GM19324 (cell line): ENCODE data around the gene MMP12.
"Not testable (repeated sequence)": the region's sequence is repeated elsewhere in the genome, so short reads cannot be mapped to it uniquely, and the experiment has no call there.

ENCODE experiments used
- ATAC-seq: cut with Tn5 transposase; IDR thresholded peaks from one replicate; pipeline ENCODE4 v1.9.1; 2021; ENCODE audit warnings: mild to moderate bottlenecking, moderate library complexity; ENCODE audit not compliant: unreplicated experiment, low FRiP score

The MMP12 gene

DNA sequence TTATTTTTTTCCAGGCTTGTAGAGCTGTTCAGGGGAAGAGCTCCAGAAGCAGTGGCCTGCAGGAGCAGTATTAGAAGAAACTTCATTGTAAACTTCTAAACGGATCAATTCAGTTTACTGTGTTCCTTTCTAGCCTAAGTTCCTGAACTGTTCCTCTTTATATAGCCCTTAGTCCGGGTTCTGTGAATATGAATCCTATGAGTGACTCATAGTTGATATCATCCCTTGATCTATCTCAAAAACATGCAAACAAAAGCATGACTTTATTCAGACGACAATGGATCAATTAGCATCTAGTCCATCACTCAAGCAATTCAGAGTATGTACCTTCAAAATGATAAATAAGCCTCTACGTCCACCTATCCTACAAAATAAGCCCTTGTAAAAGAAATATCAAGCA, at the start of gene MMP12:
Gene MMP12 (minus strand): TSS at position 131 of the 400 bp plus-strand sequence. CDS start 45 bp downstream, at position 86.
- ATAC-seq, result no peak

DNA sequence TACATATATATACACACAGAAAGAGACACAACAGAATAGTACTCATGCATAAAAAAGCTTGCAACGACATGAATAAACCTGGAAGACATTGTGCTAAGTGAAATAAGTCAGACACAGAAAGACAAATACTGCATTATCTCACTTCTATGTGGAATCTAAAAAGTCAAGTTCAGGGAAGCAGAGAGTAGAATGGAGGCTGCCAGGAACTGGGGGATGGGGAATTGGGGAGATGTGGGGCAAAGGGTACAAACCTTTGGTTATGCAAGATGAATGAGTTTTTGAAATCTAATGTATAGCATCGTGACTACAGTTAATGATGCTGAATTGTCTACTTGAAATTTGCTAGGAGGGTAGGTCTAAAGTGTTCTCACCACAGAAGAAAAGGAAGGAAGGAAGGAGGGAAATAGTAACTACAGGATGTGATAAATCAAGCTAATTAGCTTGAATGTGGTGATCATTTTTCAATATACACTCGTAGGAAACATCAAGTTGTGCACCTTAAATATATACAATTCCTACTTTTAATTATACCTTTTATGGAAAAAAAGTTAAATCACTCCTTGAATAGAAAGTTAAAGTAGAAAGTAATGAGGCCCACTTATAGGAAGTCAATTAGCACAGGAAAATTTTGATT, 46.9 kb upstream of the MMP12 start:
- ATAC-seq, result no peak

DNA sequence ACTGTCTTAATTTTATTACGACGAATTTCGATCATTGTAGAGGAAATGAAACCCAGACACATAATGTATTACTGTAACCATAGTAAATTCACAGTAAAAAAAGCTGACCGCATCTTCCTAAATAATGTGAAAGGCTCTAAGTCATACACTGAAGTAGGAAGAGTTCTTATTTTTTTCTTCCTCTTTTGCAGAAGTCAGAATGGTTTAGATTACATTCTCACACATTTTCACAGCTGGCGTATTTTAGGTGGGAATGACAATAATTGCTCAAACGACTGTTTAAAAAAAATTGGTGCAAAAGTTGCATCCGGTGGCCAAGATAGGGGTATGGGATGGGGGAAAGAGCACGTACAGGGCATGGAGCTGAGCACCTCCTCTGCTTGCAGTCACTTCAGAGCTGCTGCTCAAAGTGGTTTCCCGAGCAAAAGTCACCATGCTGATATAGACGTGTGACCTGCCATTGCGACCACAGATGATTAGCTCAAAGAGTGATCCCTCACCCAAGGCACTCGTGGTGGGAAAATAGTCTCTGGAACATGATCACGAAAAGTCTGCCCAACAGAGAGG, 45.4 kb upstream of the MMP12 start:
- peak; percentile 58 for ATAC-seq

DNA sequence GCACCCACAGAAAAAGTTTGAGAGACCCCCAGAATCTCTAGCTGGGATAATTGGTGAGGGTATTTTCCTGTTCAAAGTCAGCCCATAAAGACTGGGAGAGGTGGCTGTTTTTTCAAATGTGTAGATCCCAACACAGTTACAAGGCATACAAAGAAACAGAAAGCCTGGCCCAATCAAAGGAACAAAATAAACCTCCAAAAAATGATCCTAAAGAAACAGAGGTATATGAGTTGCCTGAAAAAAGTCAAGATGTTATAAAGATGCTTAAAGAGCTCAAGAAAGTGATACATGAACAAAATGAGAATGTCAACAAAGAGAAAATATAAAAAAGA, 40.2 kb upstream of the MMP12 start:
- ATAC-seq, result no peak

DNA sequence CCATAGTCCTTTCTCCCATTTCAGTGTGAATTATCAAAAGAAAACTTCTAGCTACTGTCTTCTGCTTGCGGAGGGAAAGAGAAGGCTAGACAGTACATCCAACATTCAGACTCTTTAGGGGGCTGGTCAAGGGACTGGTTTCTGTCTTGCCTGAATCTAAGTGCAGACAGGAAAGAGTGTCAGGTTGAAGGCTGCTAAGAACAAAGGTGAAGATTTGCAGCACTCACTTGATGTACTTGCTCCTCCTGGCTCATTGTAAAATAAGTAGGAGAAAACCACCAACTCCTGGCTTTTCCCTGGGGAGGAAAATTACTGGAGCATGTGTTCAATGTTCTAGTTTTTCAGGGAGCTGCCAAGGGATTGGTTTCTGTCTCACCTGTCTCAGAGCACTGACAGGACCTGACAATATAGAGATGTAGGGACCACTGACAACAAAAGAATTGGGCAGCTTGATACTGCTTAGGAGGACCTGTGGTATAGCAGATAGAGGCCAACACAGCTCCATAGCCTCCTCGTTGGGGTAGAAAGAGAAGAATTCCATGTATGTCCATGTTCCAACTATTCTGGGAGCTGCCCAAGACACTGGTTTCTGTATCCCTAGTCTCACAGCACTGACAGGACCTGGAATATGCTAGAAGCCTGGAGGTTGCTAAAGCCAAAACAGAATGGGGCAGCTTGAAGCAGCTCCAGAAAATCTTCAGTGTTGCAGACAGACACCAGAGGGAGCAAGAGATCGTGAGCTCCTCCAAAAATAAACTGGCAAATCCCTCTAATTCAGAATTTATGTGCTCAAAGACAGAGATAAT, 39.7 kb upstream of the MMP12 start:
- no peak for ATAC-seq

DNA sequence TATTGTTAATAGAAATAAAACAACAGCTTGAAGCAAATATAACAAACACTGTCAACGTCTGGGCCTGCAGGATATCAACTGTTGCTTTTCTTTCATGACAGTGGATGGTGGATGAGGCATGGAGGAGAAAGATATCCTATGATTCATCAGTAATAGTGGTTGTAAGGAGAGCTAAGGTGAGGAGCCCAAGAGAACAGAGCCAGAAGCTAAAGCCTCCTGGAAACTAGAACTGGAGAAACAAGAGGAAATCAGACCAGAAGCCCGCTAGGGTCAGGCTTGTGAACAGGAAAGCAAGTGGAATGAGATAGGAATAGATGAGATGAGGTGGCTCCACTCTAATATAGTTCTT, 37.7 kb upstream of the MMP12 start:
- no peak for ATAC-seq

DNA sequence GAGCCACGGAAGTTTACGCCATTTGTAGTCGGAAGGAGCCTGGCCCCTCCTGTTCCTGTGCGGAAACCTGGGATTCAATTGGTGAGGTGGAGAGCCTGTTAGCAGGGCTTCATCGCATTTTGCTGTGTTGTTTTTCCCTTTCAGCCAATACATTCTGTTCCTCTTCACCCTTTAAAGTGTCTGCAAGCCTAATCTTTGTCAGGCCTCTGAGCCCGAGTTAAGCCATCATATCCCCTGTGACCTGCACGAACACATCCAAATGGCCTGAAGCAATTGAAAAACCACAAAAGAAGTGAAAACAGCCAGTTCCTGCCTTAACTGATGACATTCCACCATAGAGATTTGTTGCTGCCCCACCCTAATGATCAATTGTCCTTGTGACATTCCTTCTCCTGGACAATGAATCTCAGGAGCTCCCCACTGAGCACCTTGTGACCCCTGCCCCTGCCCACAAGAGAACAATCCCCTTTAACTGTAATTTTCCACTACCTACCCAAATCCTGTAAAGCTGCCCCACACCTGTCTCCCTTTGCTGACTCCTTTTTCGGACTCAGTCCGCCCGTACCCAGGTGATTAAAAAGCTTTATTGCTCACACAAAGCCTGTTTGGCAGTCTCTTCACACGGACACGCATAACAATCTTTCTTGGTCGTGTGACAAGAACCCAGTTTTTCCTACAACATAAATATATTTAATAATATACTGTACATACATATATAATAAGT, 37.1 kb upstream of the MMP12 start:
- ATAC-seq, result no peak

DNA sequence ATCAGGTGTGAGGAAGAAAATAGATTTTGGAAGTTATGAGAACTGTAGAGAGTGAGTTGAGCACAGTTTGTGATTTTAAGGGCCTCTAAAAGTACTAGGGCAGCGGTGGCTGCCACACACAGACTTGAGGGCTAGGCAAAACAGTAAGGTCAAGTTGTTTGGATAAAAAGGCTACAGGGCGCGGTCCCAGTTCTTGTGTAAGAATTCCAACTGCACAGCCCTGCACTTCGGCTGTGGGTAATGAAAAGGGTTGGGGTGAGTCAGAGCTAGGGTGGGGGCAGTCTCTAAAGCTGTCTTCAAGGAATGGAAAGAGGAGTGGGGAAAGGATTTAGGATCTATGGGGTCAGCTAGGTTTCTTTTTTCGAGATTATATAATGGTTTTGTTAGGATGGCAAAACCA, 31.1 kb upstream of the MMP12 start:
- not testable (repeated sequence) for ATAC-seq

DNA sequence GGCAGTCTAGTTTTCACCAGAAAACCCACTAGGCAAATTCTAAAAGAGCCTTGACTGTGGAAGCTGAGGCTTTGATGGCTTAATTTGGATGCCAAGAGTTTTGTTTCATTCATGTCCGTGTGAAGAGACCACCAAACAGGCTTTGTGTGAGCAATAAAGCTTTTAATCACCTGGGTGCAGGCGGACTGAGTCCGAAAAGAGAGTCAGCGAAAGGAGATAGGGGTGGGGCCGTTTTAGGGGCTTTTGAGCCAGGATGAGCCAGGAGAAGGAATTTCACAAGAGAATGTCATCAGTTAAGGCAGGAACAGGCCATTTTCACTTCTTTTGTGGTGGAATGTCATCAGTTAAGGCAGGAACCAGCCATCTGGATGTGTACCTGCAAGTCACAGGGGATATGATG, 29.1 kb upstream of the MMP12 start:
- not testable (repeated sequence) for ATAC-seq

DNA sequence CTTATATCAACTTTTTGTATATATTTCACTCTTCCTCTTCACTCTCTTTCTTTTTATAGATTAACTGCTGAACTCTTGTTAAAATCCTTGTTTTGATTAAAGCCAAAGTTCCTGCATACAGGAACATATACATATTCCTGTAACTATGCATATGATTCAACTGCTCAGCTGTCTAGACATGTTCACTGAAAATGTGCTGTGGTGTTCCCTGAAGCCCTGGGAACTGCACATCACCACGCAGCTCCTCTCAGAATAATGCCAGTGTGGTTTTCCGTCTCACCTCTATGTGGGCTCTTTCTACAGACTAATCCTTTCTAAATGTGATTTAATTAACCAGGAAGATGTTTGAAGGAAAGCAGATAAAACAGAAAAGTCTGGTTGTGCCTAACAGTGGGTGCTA, 25.6 kb upstream of the MMP12 start:
- ATAC-seq, result no peak

DNA sequence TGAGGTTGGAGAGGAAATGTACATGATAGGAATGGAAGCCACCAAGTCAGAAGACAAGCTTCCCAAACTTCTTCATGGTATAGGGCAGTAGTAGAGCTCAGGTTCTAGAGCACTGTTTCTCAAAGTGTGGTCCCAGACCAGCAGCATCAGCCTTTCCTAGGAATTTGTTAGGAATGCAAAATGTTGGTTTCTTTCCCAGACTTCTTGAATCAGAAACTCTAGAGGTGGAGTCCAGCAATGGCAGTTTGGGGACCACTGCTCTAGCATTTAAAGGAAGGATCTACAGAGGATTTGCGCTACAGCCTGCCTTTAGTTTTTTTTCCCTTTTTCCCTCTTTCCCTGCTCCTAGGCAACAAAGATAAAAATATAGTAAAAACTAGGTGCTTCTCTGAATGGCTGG, 17.0 kb upstream of the MMP12 start:
- no peak for ATAC-seq

DNA sequence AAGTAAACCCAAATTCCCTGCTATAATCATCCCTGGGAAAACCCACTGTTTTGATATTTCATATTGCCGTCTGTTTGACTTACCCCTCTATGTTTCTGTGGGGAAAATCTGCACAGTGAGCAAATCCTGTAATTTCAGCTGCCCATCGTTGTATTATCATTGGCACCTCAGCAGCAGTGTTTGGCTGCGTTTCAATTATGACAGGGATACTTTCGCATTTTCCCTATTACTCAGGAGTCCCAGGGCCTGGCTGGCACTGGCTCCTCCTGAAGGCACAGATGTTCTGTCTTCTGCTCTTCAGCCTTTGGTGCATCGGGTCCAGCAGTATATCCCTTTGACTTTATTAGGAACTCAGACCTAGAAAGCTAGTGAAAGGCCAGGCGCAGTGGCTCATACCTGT, 12.2 kb upstream of the MMP12 start:
- no peak for ATAC-seq

DNA sequence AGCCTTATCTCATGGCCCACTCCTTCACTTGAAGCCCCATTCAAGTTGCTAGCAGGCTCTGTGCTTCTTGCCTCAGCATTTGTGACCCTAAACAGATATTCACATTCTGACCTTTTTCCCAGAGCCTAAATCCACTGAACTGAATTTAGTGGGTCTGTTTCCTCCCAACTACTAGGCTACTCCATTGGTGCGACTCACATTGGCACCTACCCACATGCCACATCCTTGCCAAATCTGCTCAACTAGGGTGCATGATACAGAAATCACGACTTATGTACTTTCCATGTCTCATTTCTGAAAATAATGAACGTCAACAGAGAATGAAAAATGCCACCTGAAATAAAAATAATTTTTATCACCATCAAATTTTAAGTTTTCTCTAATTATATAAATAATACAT, 8.4 kb upstream of the MMP12 start:
- no peak for ATAC-seq

DNA sequence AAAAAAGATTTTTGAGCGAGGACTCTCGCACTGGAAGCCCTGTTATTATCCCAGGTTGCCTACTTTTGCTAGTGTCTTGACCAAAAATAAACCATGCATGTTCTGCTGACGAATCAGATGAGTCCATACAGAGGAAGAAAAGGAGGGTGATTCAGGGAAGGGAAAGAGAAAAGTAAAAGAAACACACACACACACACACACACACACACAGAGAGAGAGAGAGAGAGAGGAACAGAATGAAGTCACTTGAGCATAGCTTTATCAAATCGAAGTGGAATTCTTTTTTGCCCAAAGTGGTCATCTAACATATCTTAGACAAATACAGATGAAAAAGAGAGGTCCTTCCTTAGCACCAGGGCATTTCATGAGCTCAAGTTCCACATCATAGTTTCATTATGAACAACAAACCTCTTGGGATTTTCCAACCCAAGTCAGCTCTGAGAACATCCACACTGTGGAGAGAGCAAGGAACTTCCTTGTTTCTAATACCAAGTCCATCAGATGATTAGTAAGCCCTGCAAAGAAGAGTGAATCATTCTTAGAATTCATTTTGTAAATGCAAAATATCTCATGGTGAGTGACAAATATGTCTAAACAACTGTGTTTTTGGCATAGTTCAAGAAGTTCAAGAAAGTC, 7.7 kb upstream of the MMP12 start:
- ATAC-seq, result no peak

DNA sequence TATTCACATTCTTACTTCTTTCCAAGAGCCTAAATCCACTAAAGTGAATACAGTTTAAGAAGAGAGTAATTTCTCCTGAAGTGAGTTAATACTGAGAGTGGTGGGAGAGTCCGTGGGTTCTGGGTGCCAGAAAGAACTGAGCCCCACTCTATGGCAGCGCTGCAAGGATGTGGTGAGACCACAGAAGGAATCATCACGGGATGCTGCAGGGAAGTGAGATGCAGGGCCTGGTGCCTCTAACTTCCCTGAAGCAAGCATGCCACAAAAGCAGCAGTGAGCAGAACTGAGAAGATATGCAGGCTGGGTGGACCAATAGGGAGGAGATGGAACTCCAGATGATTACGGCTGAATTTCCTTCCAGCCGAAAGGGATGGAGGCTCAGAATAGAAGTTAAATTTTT, 5.0 kb upstream of the MMP12 start:
- ATAC-seq, result no peak

DNA sequence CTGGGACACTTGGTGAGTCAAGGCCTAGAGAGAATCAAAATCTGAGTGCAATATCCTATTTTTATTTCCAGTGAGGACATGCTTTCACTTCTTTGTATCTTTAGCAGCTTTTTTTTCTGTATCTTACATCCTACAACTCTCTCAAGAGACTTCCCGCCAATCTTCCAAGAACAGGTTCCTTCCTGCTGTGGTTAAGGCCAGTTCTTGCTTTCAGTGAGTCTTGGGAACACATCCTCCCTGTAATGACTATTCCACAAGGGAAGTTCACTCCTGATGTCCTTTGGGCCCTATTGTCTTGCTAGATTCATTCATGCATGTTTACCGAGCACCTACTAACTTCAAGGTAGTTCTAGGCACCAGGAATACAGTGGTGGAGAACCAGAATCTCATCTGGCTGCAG, 3.8 kb upstream of the MMP12 start:
- ATAC-seq, result no peak

DNA sequence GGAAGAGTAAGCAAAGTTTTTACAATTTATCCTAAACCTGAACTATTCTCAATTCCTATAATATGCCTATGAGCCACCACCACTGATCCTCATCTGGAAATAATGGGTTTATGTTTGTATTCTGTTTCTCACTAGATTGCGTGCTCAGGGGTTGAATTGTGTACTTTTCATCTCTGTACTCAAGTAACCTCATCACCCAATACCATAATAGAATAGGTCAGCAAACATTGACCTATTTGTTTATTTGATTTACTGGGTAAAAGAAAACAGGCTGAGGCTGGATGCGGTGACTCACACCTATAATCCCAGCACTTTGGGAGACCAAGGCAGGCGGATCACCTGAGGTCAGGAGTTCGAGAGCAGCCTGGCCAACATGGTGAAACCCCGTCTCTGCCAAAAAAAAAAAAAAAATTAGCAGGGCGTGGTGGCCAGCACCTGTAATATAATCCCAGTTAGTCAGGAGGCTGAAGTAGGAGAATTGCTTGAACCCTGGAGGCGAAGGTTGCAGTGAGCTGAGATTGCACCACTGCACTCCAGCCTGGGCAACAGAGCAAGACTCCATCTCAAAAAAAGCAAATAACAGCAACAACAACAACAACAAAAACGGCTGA, 5.3 kb downstream of the MMP12 start:
- not testable (repeated sequence) for ATAC-seq

DNA sequence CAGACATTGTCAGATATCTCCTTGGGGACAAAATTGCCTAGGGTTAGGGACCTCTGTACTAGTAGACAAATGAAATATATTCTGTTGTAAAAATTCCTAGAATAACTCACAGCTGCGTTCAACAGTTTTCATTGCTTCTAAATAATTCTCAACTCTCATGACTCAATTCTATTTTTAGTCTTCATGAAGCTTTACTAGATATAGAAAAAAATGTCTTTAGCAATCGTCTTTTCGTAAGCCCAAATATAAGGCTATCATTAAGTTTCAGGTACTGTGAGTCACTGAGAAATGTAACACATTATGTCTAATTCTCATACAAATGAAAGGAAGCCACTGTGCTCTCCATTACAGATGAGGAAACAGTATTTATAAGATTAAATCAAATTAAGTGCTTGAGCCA, 6.4 kb downstream of the MMP12 start:
- ATAC-seq, result no peak

DNA sequence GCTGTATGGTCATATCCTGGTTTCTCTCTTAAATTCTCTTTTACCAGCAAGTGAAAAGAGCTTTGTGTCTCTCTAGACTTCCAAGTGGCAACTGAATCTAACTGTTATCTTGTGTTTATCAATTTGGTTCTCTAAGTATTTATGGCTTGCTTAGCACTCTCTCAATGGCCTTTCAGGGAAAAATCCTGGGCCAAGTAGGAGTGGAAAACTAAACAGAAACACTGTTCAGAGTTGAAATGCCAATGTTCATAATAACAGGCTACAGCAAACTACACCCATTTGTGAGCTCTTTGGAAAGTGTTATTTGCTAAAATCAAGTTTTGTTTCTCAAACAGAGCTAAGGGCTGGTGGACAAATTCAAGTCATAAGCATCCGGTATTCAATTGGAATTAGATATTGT, 10.1 kb downstream of the MMP12 start:
- no peak for ATAC-seq

DNA sequence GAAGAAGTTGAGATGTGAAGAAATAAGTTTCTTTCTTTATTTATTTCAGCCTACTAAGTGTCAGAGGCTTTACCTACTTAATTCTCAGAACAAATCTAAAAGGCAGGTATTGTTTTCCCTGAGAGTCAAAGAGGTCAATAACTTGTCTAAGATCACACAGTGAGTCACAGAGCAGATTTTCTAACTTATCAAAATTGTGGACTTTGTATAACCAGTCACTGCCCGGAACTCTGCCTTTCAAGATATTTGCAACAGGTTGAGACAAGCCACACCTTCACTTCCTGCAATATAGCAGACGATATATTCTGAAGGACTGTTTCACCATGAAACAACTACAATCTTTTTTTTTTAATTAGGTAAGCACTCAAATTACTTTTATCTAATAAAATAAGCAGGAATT, 20.8 kb downstream of the MMP12 start:
- ATAC-seq, result no peak

DNA sequence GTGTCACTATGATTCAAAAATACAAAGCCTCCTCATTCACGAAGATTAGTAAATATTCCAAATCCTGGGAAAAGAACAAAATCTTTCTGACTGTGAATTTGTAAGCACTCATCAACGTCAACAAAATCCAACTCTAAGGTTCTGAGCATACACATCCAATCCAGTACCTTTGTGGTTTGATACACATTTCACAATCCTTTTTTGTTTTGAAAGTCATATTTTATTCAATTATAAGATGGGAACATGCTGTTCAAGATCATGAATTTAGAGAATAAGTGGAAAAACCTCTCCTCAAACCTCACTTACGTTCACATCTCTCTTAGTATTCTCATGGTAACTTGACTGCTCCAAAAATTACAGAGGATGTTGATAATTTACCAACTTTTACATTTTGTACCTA, 21.7 kb downstream of the MMP12 start:
- ATAC-seq, result no peak
